Upper lobe of right lung (tissue), 1 donor: ENCODE measurements around the gene MARVELD1. TPM values are rescaled to one million over a fixed set of nuclear protein-coding genes. Genes with fewer than 3 reads are reported as not detected.
A peak's percentile ranks its signal among the peaks of the same experiment; 100 is the strongest.

Source experiments
- ATAC-seq: fragments of 200-7000 bp; cut with Tn5 transposase; one replicate; pipeline ENCODE4 v1.9.1; 2020; ENCODE audit warnings: mild to moderate bottlenecking, moderate library complexity
- DNase-seq: peaks from one replicate; pipeline ENCODE4 v3.0.0-alpha.2; 2020
- H3K27ac ChIP-seq: fragments of 200-600 bp; one replicate; pipeline ENCODE4 v1.8.0; 2022
- H3K27me3 ChIP-seq: fragments of 200-600 bp; one replicate; pipeline ENCODE4 v1.8.0; 2022; ENCODE audit warnings: mild to moderate bottlenecking
- H3K36me3 ChIP-seq: fragments of 200-600 bp; one replicate; pipeline ENCODE4 v1.8.0; 2022
- H3K4me1 ChIP-seq: fragments of 200-600 bp; one replicate; pipeline ENCODE4 v1.8.0; 2022
- H3K4me3 ChIP-seq: fragments of 200-600 bp; one replicate; pipeline ENCODE4 v1.8.0; 2022; ENCODE audit warnings: mild to moderate bottlenecking
- H3K9me3 ChIP-seq: fragments of 200-600 bp; one replicate; pipeline ENCODE4 v1.8.0; 2022
- intact Hi-C: fragments of 100-400 bp; cut with DNase I; formaldehyde crosslinking; loops from one replicate; pipeline ENCODE4 v1.11.0; 2022
- total RNA-seq: library from RNA; stranded (reverse); fragmentation: NEBNext Ultra II Directional; extraction: Animal tissue kit (Norgen Biotek cat#: 25700); gene quantifications from one replicate; pipeline ENCODE4 v1.2.1, GENCODE V29; 2021
- TF ChIP-seq, protein P1 (sequence below): fragments of 200-600 bp; IDR thresholded peaks from one replicate; pipeline ENCODE4 v1.8.0; 2022; ENCODE audit warnings: antibody characterized with exemption
- donor health status: DM: no; HTN: yes; CAD: no; lungs with severe emphysema.

The MARVELD1 gene
- total RNA-seq, 1 donor from 2014 or later = 43.8 TPM

DNA sequence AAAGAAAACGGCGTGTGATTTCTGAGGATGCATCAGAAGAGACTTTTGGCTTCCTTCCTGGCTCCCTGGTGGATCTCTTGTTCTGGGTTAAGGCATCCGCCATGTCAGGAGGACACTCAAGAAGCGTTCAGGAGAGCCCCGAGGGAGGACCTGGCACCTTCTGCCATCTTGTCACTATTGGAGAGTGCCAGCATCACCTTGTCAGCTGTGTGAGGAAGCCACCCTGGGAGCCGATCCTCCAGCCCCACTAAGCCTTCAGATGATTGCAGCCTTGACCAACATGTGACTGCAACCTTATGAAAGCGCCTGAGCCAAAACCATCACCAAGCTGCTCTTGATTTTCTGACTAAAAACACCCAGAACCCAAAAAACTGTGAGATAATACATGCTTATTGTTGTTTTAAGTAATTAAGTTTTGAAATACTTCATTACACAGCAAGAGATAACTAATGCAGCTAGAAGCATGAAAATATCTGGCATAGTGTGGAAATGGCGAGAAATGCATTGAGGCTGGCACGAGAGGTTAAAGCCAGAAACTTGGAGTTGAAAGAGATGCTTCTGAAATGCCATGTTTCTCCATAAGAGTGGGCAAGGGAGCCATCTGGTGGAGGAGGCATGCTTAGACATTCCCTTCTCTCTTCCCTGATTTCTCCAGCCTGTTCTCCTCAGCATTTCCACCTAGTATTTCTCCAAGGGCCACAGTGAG lies 18.0 kb downstream of the MARVELD1 start:
- H3K9me3 ChIP-seq = no peaks in the 10 kb centered on the region
- no peak overlapping the region for H3K4me3 ChIP-seq
- ATAC-seq = peak; percentile 94
- H3K27ac ChIP-seq = no peak overlapping the region
- no peak for DNase-seq
- peaks cover 3% of the 10 kb centered on the region for H3K4me1 ChIP-seq
- TF ChIP-seq, protein P1, sequence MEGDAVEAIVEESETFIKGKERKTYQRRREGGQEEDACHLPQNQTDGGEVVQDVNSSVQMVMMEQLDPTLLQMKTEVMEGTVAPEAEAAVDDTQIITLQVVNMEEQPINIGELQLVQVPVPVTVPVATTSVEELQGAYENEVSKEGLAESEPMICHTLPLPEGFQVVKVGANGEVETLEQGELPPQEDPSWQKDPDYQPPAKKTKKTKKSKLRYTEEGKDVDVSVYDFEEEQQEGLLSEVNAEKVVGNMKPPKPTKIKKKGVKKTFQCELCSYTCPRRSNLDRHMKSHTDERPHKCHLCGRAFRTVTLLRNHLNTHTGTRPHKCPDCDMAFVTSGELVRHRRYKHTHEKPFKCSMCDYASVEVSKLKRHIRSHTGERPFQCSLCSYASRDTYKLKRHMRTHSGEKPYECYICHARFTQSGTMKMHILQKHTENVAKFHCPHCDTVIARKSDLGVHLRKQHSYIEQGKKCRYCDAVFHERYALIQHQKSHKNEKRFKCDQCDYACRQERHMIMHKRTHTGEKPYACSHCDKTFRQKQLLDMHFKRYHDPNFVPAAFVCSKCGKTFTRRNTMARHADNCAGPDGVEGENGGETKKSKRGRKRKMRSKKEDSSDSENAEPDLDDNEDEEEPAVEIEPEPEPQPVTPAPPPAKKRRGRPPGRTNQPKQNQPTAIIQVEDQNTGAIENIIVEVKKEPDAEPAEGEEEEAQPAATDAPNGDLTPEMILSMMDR = peak; percentile 86
- no peaks in the 10 kb centered on the region for H3K27me3 ChIP-seq
- intact Hi-C loops = loop anchor here (10.0 kb wide), 1 partner anchor 57 kb away; no protein-coding TSS in a partner anchor
- no peaks in the 10 kb centered on the region for H3K36me3 ChIP-seq

DNA sequence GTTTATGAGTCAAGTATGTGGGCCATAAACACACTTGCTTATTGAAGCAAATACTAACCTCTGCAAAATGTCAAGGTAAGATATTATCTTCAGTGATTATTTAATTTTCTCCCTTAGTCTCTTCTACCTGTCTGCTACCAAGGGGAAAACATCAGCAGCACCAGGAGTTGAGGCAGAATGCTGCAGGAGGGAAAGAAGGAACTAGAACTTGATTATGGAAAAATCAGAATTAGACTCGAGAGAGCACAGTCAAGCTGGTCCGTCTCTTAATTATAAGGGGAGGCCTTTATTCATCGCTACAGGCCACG lies 18.5 kb downstream of the MARVELD1 start:
- ATAC-seq (no peak), DNase-seq (no peak)
- H3K27ac ChIP-seq = no peak overlapping the region
- no peaks in the 10 kb centered on the region for H3K9me3 ChIP-seq
- no peaks in the 10 kb centered on the region for H3K27me3 ChIP-seq
- intact Hi-C loops = loop anchor here (10.0 kb wide), 1 partner anchor 57 kb away; no protein-coding TSS in a partner anchor
- no peak overlapping the region for H3K4me3 ChIP-seq
- H3K36me3 ChIP-seq = no peaks in the 10 kb centered on the region
- H3K4me1 ChIP-seq = peaks cover 3% of the 10 kb centered on the region
- TF ChIP-seq, protein P1 = no peak

DNA sequence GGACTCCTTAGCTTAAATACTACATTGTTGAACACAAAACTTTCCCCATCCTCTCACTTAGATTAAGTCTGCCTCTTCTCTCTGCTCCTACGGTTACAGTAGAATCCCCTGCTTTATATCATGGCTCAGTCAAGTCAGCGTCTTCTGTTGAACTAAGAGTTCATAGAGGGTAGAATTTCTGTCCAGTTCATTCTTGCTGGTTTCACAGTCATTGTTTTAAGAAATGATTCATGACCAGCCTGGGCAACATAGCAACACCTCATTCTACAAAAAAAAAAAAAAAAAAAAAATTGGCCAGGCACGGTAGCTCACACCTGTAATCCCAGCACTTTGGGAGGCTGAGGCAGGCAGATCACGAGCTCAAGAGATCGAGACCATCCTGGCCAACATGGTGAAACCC lies 19.7 kb downstream of the MARVELD1 start:
- Histone ChIP-seq H3K27me3 (no peaks in the 10 kb centered on the region), H3K4me1 (peaks cover 10% of the 10 kb centered on the region), H3K4me3 (no peak overlapping the region), H3K9me3 (no peaks in the 10 kb centered on the region), H3K36me3 (no peaks in the 10 kb centered on the region), H3K27ac (no peak overlapping the region)
- no peak for DNase-seq
- intact Hi-C loops = loop anchor here (10.0 kb wide), 1 partner anchor 58 kb away; no protein-coding TSS in a partner anchor
- ATAC-seq = no peak
- TF ChIP-seq, protein P1 = no peak

DNA sequence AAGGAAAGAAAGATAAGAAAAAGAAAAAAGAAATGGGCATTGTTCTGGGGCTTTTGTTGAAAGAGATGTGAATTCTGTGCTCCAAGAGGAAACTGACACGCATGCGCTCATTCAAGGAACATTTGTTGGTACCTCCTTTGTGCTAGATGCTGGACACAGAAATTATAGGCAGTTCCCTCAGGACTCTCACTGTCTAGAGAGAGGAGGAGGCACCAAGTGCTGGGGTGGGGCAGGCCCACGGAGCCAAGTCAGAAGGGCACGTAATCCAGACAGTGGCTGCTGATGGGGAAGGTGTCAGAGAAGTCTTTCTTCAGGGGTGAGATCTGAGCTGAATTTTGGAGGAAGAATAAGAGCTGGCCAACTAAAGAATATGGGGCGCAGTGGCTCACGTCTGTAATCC lies 20.5 kb downstream of the MARVELD1 start:
- H3K27me3 ChIP-seq = no peaks in the 10 kb centered on the region
- H3K4me3 ChIP-seq = no peak overlapping the region
- peaks cover 17% of the 10 kb centered on the region for H3K4me1 ChIP-seq
- H3K36me3 ChIP-seq = peaks cover 5% of the 10 kb centered on the region
- DNase-seq = no peak
- no peak for ATAC-seq
- H3K9me3 ChIP-seq = no peaks in the 10 kb centered on the region
- H3K27ac ChIP-seq = no peak overlapping the region
- TF ChIP-seq, protein P1 = no peak
- intact Hi-C loops = loop anchor here (10.0 kb wide), 1 partner anchor 59 kb away; no protein-coding TSS in a partner anchor

DNA sequence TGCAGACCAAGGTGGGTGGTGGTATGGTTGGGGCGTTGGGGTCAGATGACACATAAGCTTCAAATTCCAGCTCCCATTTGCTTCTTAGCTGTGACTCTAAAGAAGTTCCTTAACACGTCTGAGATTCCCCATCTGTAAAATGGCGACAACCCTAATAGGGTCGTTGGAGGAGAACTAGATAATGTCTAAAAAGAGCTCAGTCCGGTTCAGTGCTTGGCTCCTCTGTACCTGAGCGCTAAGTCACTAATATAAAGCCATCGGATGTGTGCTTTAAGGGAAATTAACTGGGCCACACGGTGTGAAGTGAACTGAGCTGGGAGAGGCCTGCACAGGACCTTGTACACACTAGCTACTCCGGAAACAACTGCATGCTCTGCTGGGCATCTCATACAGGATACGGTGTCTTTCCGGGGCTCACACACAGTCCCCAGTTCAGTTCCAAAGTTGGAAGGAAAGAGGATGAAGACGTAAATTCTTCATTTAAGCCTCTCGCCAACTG lies 22.9 kb downstream of the MARVELD1 start:
- Histone ChIP-seq H3K27me3 (no peaks in the 10 kb centered on the region), H3K9me3 (no peaks in the 10 kb centered on the region), H3K4me1 (peaks cover 17% of the 10 kb centered on the region), H3K27ac (peak overlapping the region; percentile 98), H3K4me3 (peak overlapping the region; percentile 99), H3K36me3 (peaks cover 26% of the 10 kb centered on the region)
- DNase-seq (no peak), ATAC-seq (peak; percentile 3)
- intact Hi-C loops = loop anchor here (10.0 kb wide), 1 partner anchor 62 kb away; no protein-coding TSS in a partner anchor
- TF ChIP-seq, protein P1 = no peak
